Thoracic aorta (tissue), 2 donors: ENCODE measurements around the gene BUB1B. TPM values are rescaled to one million over a fixed set of nuclear protein-coding genes. Genes with fewer than 3 reads are reported as not detected.

Source experiments
- ATAC-seq: fragments of 150-250 bp; one replicate; pipeline ENCODE4 v1.8.0; 2017; ENCODE audit warnings: low read depth; ENCODE audit not compliant: insufficient number of reproducible peaks, low FRiP score
- DNase-seq: peaks from one replicate; pipeline ENCODE4 v3.0.0-alpha.2; 2020; ENCODE audit warnings: low spot score
- H3K27ac ChIP-seq, 2 donors: fragments of 200-600 bp; sonication (generic); 1 replicate in 1 of 2; 2 replicates in 1 of 2; pipeline ENCODE4 v1.5.1; 2016; ENCODE audit warnings: mild to moderate bottlenecking in 2 of 2, moderate library complexity in 2 of 2
- H3K27me3 ChIP-seq: fragments of 200-600 bp; sonication (generic); replicated peaks from 2 replicates; pipeline ENCODE4 v1.6.0; 2016; ENCODE audit warnings: mild to moderate bottlenecking; ENCODE audit not compliant: insufficient read depth
- H3K36me3 ChIP-seq: fragments of 200-600 bp; sonication (generic); one replicate; pipeline ENCODE4 v1.5.1; 2016
- H3K4me1 ChIP-seq, 2 donors: fragments of 200-600 bp; sonication (generic); 1 replicate in 1 of 2; 2 replicates in 1 of 2; pipeline versions ENCODE4 v1.5.1 to v1.6.0; 2016; ENCODE audit warnings: low read depth in 2 of 2, mild to moderate bottlenecking in 1 of 2; ENCODE audit not compliant: control insufficient read depth in 1 of 2
- H3K4me3 ChIP-seq: fragments of 200-600 bp; sonication (generic); 2 replicates; pipeline ENCODE4 v1.5.1; 2016; ENCODE audit warnings: mild to moderate bottlenecking
- H3K9me3 ChIP-seq: fragments of 200-600 bp; sonication (generic); 2 replicates; pipeline ENCODE4 v1.5.1; 2016
- total RNA-seq, 2 donors: library from RNA; depleted of rRNA; stranded (reverse); fragments of >200 nt; gene quantifications; one replicate each; pipeline versions ENCODE4 v1.1.0 to v1.2.3, GENCODE V29; 2016
- TF ChIP-seq, protein P1 (sequence below): fragments of 200-600 bp; sonication (generic); IDR thresholded peaks from one replicate; pipeline ENCODE4 v1.5.1; 2019; ENCODE audit warnings: antibody characterized with exemption

BUB1B gene
- total RNA-seq, 2 donors from 2014 or later, result 0.41 to 3.5 TPM

DNA sequence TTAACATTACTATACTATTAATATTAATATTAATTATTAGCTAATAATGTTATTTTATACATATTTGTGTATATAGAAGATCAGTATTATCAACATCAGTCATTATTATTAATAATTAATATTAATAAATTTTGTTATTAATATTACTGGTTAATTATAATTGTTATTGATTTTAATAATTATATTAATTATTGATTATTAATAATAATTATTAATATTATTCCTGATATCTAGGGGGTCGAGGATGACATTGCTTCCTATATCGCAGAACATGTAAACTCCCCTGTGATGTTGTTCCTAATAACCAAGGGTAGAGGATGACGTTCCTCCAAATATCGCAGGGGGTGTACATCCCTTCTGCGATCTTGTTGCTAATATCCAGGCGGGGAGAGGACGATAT is 34.9 kb upstream of the BUB1B start:
- Histone ChIP-seq H3K27me3 (no peaks in the 10 kb centered on the region), H3K4me3 (no peak overlapping the region), H3K27ac (no peak overlapping the region), H3K4me1 (no peaks in the 10 kb centered on the region), H3K9me3 (no peaks in the 10 kb centered on the region), H3K36me3 (no peaks in the 10 kb centered on the region)
- DNase-seq, result no peak
- no peak for ATAC-seq
- TF ChIP-seq, protein P1, sequence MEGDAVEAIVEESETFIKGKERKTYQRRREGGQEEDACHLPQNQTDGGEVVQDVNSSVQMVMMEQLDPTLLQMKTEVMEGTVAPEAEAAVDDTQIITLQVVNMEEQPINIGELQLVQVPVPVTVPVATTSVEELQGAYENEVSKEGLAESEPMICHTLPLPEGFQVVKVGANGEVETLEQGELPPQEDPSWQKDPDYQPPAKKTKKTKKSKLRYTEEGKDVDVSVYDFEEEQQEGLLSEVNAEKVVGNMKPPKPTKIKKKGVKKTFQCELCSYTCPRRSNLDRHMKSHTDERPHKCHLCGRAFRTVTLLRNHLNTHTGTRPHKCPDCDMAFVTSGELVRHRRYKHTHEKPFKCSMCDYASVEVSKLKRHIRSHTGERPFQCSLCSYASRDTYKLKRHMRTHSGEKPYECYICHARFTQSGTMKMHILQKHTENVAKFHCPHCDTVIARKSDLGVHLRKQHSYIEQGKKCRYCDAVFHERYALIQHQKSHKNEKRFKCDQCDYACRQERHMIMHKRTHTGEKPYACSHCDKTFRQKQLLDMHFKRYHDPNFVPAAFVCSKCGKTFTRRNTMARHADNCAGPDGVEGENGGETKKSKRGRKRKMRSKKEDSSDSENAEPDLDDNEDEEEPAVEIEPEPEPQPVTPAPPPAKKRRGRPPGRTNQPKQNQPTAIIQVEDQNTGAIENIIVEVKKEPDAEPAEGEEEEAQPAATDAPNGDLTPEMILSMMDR, result no peak

DNA sequence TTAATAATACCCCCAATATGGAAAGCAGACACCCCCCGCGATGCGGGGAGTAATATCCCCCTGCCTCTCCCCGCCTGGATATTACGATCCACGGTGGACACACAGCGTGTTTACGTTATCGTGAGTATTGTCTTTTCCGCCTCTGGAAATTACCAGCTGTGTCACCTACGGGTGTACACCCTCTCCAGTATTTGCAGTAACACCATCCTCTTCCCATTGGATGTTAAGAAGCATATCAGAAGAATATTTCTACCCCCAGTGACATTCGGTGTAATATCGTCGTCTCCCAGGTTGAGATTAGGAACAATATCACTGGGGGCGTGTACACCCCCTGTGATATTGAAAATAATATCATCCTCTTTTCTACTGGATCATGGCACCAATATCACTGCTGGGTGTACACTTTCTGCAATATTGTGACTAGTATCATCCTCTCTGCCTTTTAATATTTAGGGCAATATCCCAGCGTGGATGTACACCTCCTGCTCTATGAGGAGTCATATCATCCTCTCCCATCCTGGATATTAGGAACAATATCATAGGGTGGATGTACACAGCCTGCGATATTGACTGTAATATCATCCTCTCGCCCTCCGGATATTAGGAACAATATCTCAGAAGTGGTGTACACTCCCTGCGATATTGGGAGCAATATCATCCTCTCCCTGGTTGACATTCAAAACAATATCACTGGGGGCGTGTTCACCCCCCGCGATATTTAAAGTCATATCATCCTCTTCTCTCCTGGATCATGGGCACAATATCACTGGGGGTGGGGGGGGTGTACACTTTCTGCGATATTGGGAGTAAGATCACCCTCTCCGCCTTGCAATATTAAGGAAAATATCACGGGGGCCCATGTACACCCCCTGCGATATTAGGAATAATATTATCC is 31.9 kb upstream of the BUB1B start:
- DNase-seq (no peak), ATAC-seq (no peak)
- Histone ChIP-seq H3K36me3 (no peaks in the 10 kb centered on the region), H3K27me3 (no peaks in the 10 kb centered on the region), H3K4me3 (no peak overlapping the region), H3K9me3 (no peaks in the 10 kb centered on the region), H3K27ac (no peak overlapping the region), H3K4me1 (no peaks in the 10 kb centered on the region)
- TF ChIP-seq, protein P1, result no peak

DNA sequence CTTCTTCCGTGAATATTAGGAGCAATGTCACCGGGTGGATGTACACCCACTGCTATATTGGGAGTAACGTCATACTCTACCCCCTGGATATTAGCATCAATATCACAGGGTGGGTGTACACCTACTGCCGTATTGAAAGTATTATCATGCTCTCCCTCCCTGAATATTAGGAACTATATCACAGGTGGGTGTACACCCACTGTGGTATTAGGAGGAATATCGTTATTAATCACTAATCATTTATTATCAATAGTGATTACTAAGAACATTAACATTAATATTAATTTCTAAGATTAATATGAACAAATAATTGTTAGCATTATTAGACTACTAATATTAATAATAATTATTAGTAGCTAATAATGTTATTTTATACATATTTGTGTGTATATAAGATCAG is 30.8 kb upstream of the BUB1B start:
- Histone ChIP-seq H3K27me3 (no peaks in the 10 kb centered on the region), H3K36me3 (no peaks in the 10 kb centered on the region), H3K4me1 (no peaks in the 10 kb centered on the region), H3K9me3 (no peaks in the 10 kb centered on the region), H3K4me3 (no peak overlapping the region), H3K27ac (no peak overlapping the region)
- TF ChIP-seq, protein P1, result no peak
- DNase-seq (no peak), ATAC-seq (no peak)

DNA sequence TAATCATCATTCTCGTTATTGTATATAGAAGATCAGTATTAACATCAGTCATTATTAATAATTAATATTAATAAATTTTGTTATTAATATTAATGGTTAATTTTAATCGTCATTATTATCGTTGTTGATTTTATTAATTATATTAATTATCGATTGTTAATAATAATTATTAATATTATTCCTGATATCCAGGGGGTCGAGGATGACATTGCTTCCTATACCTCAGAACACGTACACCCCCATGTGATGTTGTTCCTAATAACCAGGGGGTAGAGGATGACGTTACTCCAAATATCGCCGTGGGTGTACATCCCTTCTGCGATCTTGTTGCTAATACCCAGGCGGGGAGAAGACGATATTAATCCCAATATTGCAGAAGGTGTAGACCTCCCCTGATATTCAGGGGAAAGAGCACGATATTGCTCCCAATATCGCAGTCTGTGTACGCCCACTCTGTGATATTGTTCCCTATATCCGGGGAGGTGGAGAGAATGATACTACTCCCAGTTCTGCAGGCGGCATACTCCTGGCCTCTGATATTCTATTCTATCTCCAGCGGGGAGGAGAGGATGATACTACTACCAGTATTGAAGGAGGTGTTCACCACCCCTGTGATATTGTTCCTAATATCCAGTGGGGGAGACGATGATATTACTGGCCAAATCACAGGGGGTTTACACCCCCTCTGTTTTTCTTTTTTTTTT is 29.9 kb upstream of the BUB1B start:
- no peaks in the 10 kb centered on the region for H3K36me3 ChIP-seq
- ATAC-seq, result no peak
- no peak overlapping the region for H3K27ac ChIP-seq
- H3K4me3 ChIP-seq, result no peak overlapping the region
- H3K9me3 ChIP-seq, result no peaks in the 10 kb centered on the region
- TF ChIP-seq, protein P1, result no peak
- no peaks in the 10 kb centered on the region for H3K27me3 ChIP-seq
- no peaks in the 10 kb centered on the region for H3K4me1 ChIP-seq
- no peak for DNase-seq

DNA sequence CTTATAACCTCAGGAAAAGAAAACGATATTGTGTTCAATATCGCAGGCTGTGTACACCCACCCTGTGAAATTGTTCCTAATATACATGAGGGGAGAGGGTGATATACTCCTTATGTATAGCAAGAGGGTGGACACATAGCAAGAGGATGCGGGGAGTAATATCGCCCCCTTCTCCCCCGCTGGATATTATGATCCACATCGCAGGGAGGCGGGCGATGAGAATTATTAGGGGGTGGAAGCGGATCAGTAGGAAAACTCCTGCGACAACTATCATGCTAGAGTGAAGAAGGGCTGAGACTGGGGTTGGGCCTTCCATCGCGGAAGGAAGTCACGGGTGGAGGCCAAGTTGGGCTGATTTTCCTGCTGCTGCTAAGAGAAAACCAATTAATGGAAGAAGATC is 27.3 kb upstream of the BUB1B start:
- H3K4me3 ChIP-seq, result no peak overlapping the region
- ATAC-seq (no peak), DNase-seq (no peak)
- H3K36me3 ChIP-seq, result no peaks in the 10 kb centered on the region
- no peak overlapping the region for H3K27ac ChIP-seq
- no peaks in the 10 kb centered on the region for H3K27me3 ChIP-seq
- no peaks in the 10 kb centered on the region for H3K4me1 ChIP-seq
- TF ChIP-seq, protein P1, result no peak
- H3K9me3 ChIP-seq, result no peaks in the 10 kb centered on the region
